Activated naive CD8-positive, alpha-beta T cell (primary cell): Measurements from ENCODE around the gene ZNF777.
"Not testable (repeated sequence)": the region's sequence is repeated elsewhere in the genome, so short reads cannot be mapped to it uniquely, and the experiment has no call there.

Experiments used
- H3K27ac Mint-ChIP-seq: one replicate; pipeline ENCODE4 v1.8.0; 2021; ENCODE audit warnings: mixed read lengths
- H3K27me3 Mint-ChIP-seq: one replicate; pipeline ENCODE4 v1.8.0; 2021; ENCODE audit warnings: mixed read lengths
- H3K36me3 Mint-ChIP-seq: one replicate; pipeline ENCODE4 v1.8.0; 2021; ENCODE audit warnings: mixed read lengths
- H3K4me1 Mint-ChIP-seq: one replicate; pipeline ENCODE4 v1.8.0; 2021; ENCODE audit warnings: low read depth, mixed read lengths
- H3K4me3 Mint-ChIP-seq: one replicate; pipeline ENCODE4 v1.8.0; 2021; ENCODE audit warnings: mild to moderate bottlenecking, mixed read lengths
- H3K9me3 Mint-ChIP-seq: one replicate; pipeline ENCODE4 v1.8.0; 2021; ENCODE audit warnings: low read depth, mixed read lengths

Gene ZNF777

DNA sequence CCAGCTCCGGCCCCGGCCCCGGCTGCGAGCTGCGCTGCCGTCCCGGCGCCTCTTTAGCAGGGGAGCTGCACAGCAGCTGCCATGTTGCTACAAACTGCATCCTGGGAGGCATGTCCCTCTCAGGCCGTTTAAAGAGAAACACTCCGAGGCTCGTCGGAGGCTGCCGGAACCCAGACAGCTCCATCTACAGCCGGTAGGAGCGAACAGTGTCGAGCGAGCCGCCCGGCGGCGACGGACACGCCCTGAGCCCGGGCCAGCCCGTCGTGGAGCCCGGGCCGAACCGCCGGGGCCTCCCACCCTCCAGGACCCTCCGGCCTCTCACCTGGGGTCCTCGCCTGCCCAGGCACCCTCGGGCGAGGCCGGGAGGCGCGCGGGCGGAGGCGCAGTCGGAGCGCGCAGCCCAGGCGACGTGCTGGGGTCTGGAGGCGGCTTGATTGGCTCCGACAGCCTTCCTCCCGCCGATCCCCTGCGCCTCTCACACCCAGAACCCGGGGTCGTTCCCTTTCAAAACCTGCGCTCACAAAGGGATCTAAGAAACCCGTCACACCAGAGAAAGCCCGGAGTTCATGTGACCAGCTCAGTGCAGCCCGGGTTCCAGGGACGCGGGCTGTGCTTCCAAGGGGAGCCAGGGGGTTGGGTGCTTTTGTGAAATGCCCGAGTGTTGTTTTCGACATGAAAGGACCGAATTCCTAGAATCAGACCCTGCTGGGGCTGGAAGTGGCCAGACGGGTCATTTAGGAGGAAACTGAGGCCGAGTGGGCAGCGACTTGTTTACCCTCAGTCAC is at the start of gene ZNF777:
ZNF777 (minus strand) TSS at position 570 of the 785 bp plus-strand sequence. CDS start 5,040 bp downstream, outside the sequence.
- Mint-ChIP-seq H3K4me3 (peak within 1 kb of the TSS; percentile 86), H3K9me3 (no peaks in the 10 kb centered on the region), H3K27ac (peak within 1 kb of the TSS; percentile 86), H3K36me3 (no peaks in the 10 kb centered on the region), H3K4me1 (peaks cover 37% of the 10 kb centered on the region), H3K27me3 (no peaks in the 10 kb centered on the region)

GRCh38 chr7:149510248-149510647 is 49.4 kb upstream of the ZNF777 start:
- Mint-ChIP-seq H3K27me3 (no peaks in the 10 kb centered on the region), H3K4me1 (no peaks in the 10 kb centered on the region), H3K9me3 (peaks cover 16% of the 10 kb centered on the region), H3K36me3 (peaks cover 21% of the 10 kb centered on the region), H3K4me3 (no peak overlapping the region), H3K27ac (no peak overlapping the region)

GRCh38 chr7:149509774-149510173 is 48.9 kb upstream of the ZNF777 start:
- H3K9me3 Mint-ChIP-seq, result peaks cover 16% of the 10 kb centered on the region
- no peak overlapping the region for H3K27ac Mint-ChIP-seq
- H3K27me3 Mint-ChIP-seq, result peaks cover 2% of the 10 kb centered on the region
- H3K36me3 Mint-ChIP-seq, result peaks cover 24% of the 10 kb centered on the region
- H3K4me3 Mint-ChIP-seq, result no peak overlapping the region
- H3K4me1 Mint-ChIP-seq, result no peaks in the 10 kb centered on the region

- Mint-ChIP-seq H3K4me1 (no peaks in the 10 kb centered on the region), H3K9me3 (peaks cover 7% of the 10 kb centered on the region), H3K27me3 (peaks cover 2% of the 10 kb centered on the region), H3K27ac (no peak overlapping the region), H3K36me3 (peaks cover 15% of the 10 kb centered on the region), H3K4me3 (no peak overlapping the region)
These were observed 44.7 kb upstream of the ZNF777 start for GRCh38 chr7:149505551-149505950.

DNA sequence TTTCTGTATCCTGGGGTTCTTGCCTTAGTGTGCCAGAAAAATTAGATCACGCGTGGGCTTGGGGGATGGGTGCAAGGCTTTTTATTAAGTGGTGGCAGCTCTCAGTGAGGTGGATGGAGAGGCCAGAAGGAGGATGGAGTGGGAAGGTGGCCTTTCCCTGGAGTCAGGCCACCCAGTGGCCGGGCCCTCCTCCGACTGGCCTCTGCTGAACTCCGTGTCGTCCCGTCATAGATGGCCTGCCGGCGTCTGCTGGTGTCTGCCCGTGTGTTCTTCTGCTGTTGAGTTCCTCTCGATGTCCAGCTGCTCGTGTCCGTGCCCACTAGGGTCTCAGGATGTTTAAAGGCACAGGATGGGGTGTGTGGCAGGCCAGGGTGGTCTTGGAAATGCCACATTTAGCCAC is 40.8 kb upstream of the ZNF777 start:
- Mint-ChIP-seq H3K27me3 (peaks cover 2% of the 10 kb centered on the region), H3K9me3 (no peaks in the 10 kb centered on the region), H3K4me3 (no peak overlapping the region), H3K27ac (no peak overlapping the region), H3K36me3 (peaks cover 9% of the 10 kb centered on the region), H3K4me1 (peaks cover 2% of the 10 kb centered on the region)

DNA sequence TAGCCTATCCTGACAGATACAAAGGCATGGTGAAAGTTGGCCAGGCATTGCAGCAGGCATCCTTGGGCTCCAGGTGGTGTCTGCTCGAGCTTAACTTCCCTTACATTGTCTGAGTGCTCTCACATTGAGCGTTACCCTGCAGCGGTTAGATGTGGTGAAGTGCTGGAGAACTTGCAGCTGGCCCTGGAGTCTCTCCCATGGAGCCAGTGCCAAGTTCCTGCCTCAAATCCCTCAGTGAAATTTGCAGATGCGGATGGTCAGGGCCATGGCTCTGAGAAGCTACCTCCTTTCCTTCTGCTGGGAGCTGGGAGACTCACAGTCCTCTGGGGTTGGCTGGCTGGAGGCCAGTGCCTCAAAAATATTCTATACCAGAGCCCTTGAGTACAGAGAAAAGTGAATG is 40.0 kb upstream of the ZNF777 start:
- H3K4me3 Mint-ChIP-seq, result no peak overlapping the region
- peaks cover 2% of the 10 kb centered on the region for H3K27me3 Mint-ChIP-seq
- peaks cover 7% of the 10 kb centered on the region for H3K36me3 Mint-ChIP-seq
- no peak overlapping the region for H3K27ac Mint-ChIP-seq
- H3K9me3 Mint-ChIP-seq, result no peaks in the 10 kb centered on the region
- peaks cover 10% of the 10 kb centered on the region for H3K4me1 Mint-ChIP-seq

GRCh38 chr7:149500201-149500600 is 39.3 kb upstream of the ZNF777 start:
- H3K9me3 Mint-ChIP-seq, result no peaks in the 10 kb centered on the region
- H3K4me1 Mint-ChIP-seq, result peaks cover 17% of the 10 kb centered on the region
- peak overlapping the region; percentile 36 for H3K4me3 Mint-ChIP-seq
- peaks cover 2% of the 10 kb centered on the region for H3K36me3 Mint-ChIP-seq
- peaks cover 2% of the 10 kb centered on the region for H3K27me3 Mint-ChIP-seq
- H3K27ac Mint-ChIP-seq, result no peak overlapping the region

- Mint-ChIP-seq H3K4me1 (peaks cover 20% of the 10 kb centered on the region), H3K27ac (no peak overlapping the region), H3K4me3 (peak overlapping the region; percentile 76), H3K27me3 (no peaks in the 10 kb centered on the region), H3K9me3 (no peaks in the 10 kb centered on the region), H3K36me3 (no peaks in the 10 kb centered on the region)
These were observed 37.9 kb upstream of the ZNF777 start for GRCh38 chr7:149498811-149499210.

GRCh38 chr7:149497467-149498261 is 36.8 kb upstream of the ZNF777 start, which contains the start of gene ZNF746:
ZNF746 (minus strand) TSS chr7:149497809; CDS start chr7:149497536, 273 bp downstream.
- Mint-ChIP-seq H3K36me3 (no peaks in the 10 kb centered on the region), H3K4me3 (peak within 1 kb of the TSS; percentile 97), H3K4me1 (peaks cover 20% of the 10 kb centered on the region), H3K27me3 (no peaks in the 10 kb centered on the region), H3K27ac (peak within 1 kb of the TSS; percentile 94), H3K9me3 (no peaks in the 10 kb centered on the region)

- peak overlapping the region; percentile 94 for H3K27ac Mint-ChIP-seq
- no peaks in the 10 kb centered on the region for H3K9me3 Mint-ChIP-seq
- H3K4me3 Mint-ChIP-seq, result peak overlapping the region; percentile 97
- peaks cover 20% of the 10 kb centered on the region for H3K4me1 Mint-ChIP-seq
- H3K27me3 Mint-ChIP-seq, result no peaks in the 10 kb centered on the region
- no peaks in the 10 kb centered on the region for H3K36me3 Mint-ChIP-seq
These were observed 36.0 kb upstream of the ZNF777 start for GRCh38 chr7:149496642-149497391.

- H3K4me3 Mint-ChIP-seq, result peak overlapping the region; percentile 97
- H3K4me1 Mint-ChIP-seq, result peaks cover 20% of the 10 kb centered on the region
- peak overlapping the region; percentile 94 for H3K27ac Mint-ChIP-seq
- no peaks in the 10 kb centered on the region for H3K9me3 Mint-ChIP-seq
- H3K36me3 Mint-ChIP-seq, result no peaks in the 10 kb centered on the region
- H3K27me3 Mint-ChIP-seq, result no peaks in the 10 kb centered on the region
These were observed 35.2 kb upstream of the ZNF777 start for GRCh38 chr7:149495785-149496641.

- no peaks in the 10 kb centered on the region for H3K27me3 Mint-ChIP-seq
- no peaks in the 10 kb centered on the region for H3K36me3 Mint-ChIP-seq
- no peaks in the 10 kb centered on the region for H3K9me3 Mint-ChIP-seq
- H3K4me3 Mint-ChIP-seq, result peak overlapping the region; percentile 97
- H3K4me1 Mint-ChIP-seq, result peaks cover 20% of the 10 kb centered on the region
- peak overlapping the region; percentile 8 for H3K27ac Mint-ChIP-seq
These were observed 34.0 kb upstream of the ZNF777 start for GRCh38 chr7:149494738-149495368.

GRCh38 chr7:149493975-149494374 is 33.1 kb upstream of the ZNF777 start:
- not testable (repeated sequence) for H3K4me3 Mint-ChIP-seq, H3K9me3 Mint-ChIP-seq, H3K36me3 Mint-ChIP-seq, H3K27me3 Mint-ChIP-seq, H3K27ac Mint-ChIP-seq
- H3K4me1 Mint-ChIP-seq, result peaks cover 25% of the 10 kb centered on the region

GRCh38 chr7:149493366-149493765 is 32.5 kb upstream of the ZNF777 start:
- Mint-ChIP-seq H3K36me3 (peaks cover 1% of the 10 kb centered on the region), H3K27ac (no peak overlapping the region), H3K4me3 (no peak overlapping the region), H3K4me1 (peaks cover 25% of the 10 kb centered on the region), H3K27me3 (no peaks in the 10 kb centered on the region), H3K9me3 (no peaks in the 10 kb centered on the region)
